GM12878 (cell line): Measurements from ENCODE around the gene SCUBE3. TPM values are rescaled to one million over a fixed set of nuclear protein-coding genes. Genes with fewer than 3 reads are reported as not detected.
A peak's percentile ranks its signal among the peaks of the same experiment; 100 is the strongest.

Experiments
- ATAC-seq: fragments of 200-7000 bp; cut with Tn5 transposase; 3 replicates; pipeline ENCODE4 v1.9.1; 2020; ENCODE audit warnings: mild to moderate bottlenecking, moderate library complexity
- BruUV-seq: library from RNA; stranded (reverse); fragments of 400-500 nt; replicated peaks from 2 replicates; lab custom pipeline; 2021; lab: Mats Ljungman, UMichigan
- CTCF ChIA-PET: fragments of 300-600 bp; sonication (Branson Sonifier 250); formaldehyde crosslinking; extraction: SDS; loops from one replicate; lab custom pipeline; 2021; ENCODE audit warnings: inconsistent platforms; lab: Yijun Ruan, JAX
- POLR2A ChIA-PET: fragments of 350-600 bp; formaldehyde crosslinking; extraction: SDS; loops from one replicate; lab custom pipeline; 2021; ENCODE audit warnings: inconsistent platforms; lab: Charles Lee
- RAD21 ChIA-PET: fragments of 300-600 bp; sonication (Branson Sonifier 250); formaldehyde crosslinking; loops from one replicate; lab custom pipeline; 2023; ENCODE audit warnings: antibody characterized with exemption; ENCODE audit not compliant: unreplicated experiment; lab: Charles Lee
- SMC1A ChIA-PET: fragments of 300-600 bp; sonication (Branson Sonifier 250); formaldehyde crosslinking; loops from one replicate; lab custom pipeline; 2023; ENCODE audit not compliant: unreplicated experiment, uncharacterized antibody; lab: Charles Lee
- DNase-seq: peaks from one replicate; pipeline ENCODE4 v3.0.0-alpha.2; 2011; ENCODE audit warnings: low read depth, low spot score
- FAIRE-seq: peaks from 3 replicates; lab custom pipeline; 2011; peaks lifted over from hg19 to GRCh38; lab: Jason Lieb, UNC
- H2AFZ ChIP-seq: 2 replicates; pipeline ENCODE4 v1.6.0; 2011; ENCODE audit warnings: low read depth, low read length, control low read depth; ENCODE audit not compliant: control insufficient read depth
- H3K27ac ChIP-seq: 2 replicates; pipeline ENCODE4 v1.5.1; 2011; ENCODE audit warnings: control low read depth; ENCODE audit not compliant: control insufficient read depth, insufficient read depth
- H3K27me3 ChIP-seq, 2 experiments: replicated peaks in 1 of 2; 2 replicates each; pipeline versions ENCODE4 v1.6.0 to v1.6.1; 2011; ENCODE audit warnings: low read length in 1 of 2; ENCODE audit not compliant: control insufficient read depth in 2 of 2, insufficient read depth in 2 of 2
- H3K36me3 ChIP-seq, 2 experiments: 2 replicates each; pipeline ENCODE4 v1.5.1; 2011; ENCODE audit warnings: low read length in 1 of 2; ENCODE audit not compliant: control insufficient read depth in 2 of 2, insufficient read depth in 2 of 2
- H3K4me1 ChIP-seq: 2 replicates; pipeline ENCODE4 v1.6.1; 2011; ENCODE audit warnings: mild to moderate bottlenecking, low read length, moderate library complexity, mixed read lengths; ENCODE audit not compliant: control insufficient read depth, insufficient read depth
- H3K4me2 ChIP-seq: 2 replicates; pipeline ENCODE4 v1.6.0; 2011; ENCODE audit warnings: control low read depth; ENCODE audit not compliant: control insufficient read depth, insufficient read depth
- H3K4me3 ChIP-seq: fragments of 200-600 bp; sonication (generic); 2 replicates; pipeline ENCODE4 v1.5.1; 2016
- H3K79me2 ChIP-seq: 2 replicates; pipeline ENCODE4 v1.6.0; 2011; ENCODE audit warnings: low read length; ENCODE audit not compliant: control insufficient read depth, insufficient read depth
- H3K9ac ChIP-seq: 2 replicates; pipeline ENCODE4 v1.8.0; 2011; ENCODE audit warnings: low read length, control low read depth, mixed read lengths; ENCODE audit not compliant: control insufficient read depth, insufficient read depth
- H3K9me3 ChIP-seq: replicated peaks from 3 replicates; pipeline ENCODE4 v1.5.1; 2011; ENCODE audit warnings: mild to moderate bottlenecking, low read length; ENCODE audit not compliant: control insufficient read depth, insufficient read depth
- H4K20me1 ChIP-seq: 2 replicates; pipeline ENCODE4 v1.6.0; 2011; ENCODE audit not compliant: control insufficient read depth, insufficient read depth
- BRCA1 ChIP-seq: IDR thresholded peaks from 2 replicates; pipeline ENCODE4 v1.6.1; 2011; ENCODE audit warnings: low read depth, low read length, improper control_type of control experiment
- CHD4 ChIP-seq: fragments of 200-600 bp; sonication (generic); IDR thresholded peaks from 2 replicates; pipeline ENCODE4 v1.6.1; 2016; ENCODE audit warnings: mild to moderate bottlenecking
- EGR1 ChIP-seq, 2 experiments: IDR thresholded peaks; 1 replicate in 1 of 2; 2 replicates in 1 of 2; pipeline ENCODE4 v1.6.1; 2011 to 2012; ENCODE audit warnings: low read depth in 2 of 2, low read length in 2 of 2, borderline replicate concordance in 1 of 2, mild to moderate bottlenecking in 1 of 2, moderate library complexity in 1 of 2
- ETV6 ChIP-seq, 2 experiments: fragments of 450-650 bp in 1 of 2; IDR thresholded peaks in 1 of 2; conservative IDR thresholded peaks in 1 of 2; 2 replicates each; pipeline ENCODE4 v1.6.1; 2014; ENCODE audit warnings: antibody characterized with exemption in 1 of 2, borderline replicate concordance in 1 of 2, low read depth in 1 of 2, mild to moderate bottlenecking in 1 of 2, moderate library complexity in 1 of 2
- IKZF2 ChIP-seq, 2 experiments: fragments of 450-650 bp; IDR thresholded peaks; 2 replicates each; pipeline ENCODE4 v1.6.1; 2017; ENCODE audit warnings: mild to moderate bottlenecking in 2 of 2, moderate library complexity in 2 of 2
- LARP7 ChIP-seq: fragments of 450-650 bp; IDR thresholded peaks from 2 replicates; pipeline ENCODE4 v1.6.1; 2017; ENCODE audit warnings: mild to moderate bottlenecking
- NR2C1 ChIP-seq: fragments of 450-650 bp; IDR thresholded peaks from 2 replicates; pipeline ENCODE4 v1.6.1; 2017; ENCODE audit warnings: antibody characterized with exemption, mild to moderate bottlenecking, moderate library complexity
- RB1 ChIP-seq: fragments of 450-650 bp; formaldehyde crosslinking; IDR thresholded peaks from 2 replicates; pipeline ENCODE4 v1.6.1; 2017; ENCODE audit warnings: mild to moderate bottlenecking, borderline replicate concordance
- RBBP5 ChIP-seq: fragments of 200-600 bp; sonication (generic); conservative IDR thresholded peaks from 2 replicates; pipeline ENCODE4 v1.6.1; 2016
- RUNX3 ChIP-seq: IDR thresholded peaks from 2 replicates; pipeline ENCODE4 v1.6.1; 2012; ENCODE audit warnings: low read length, inconsistent platforms
- SP1 ChIP-seq: IDR thresholded peaks from one replicate; pipeline ENCODE4 v1.6.1; 2011; ENCODE audit warnings: low read depth, low read length
- STAT3 ChIP-seq: IDR thresholded peaks from 2 replicates; pipeline ENCODE4 v1.6.1; 2011; ENCODE audit warnings: low read depth, low read length, improper control_type of control experiment
- ZBED1 ChIP-seq: IDR thresholded peaks from 2 replicates; pipeline ENCODE4 v1.6.1; 2016; ENCODE audit warnings: borderline replicate concordance
- ZNF217 ChIP-seq: fragments of 450-650 bp; IDR thresholded peaks from 2 replicates; pipeline ENCODE4 v1.6.1; 2017; ENCODE audit warnings: antibody characterized with exemption, mild to moderate bottlenecking
- WGBS: methylation state at CpG from one replicate; pipeline ENCODE4 v1.1.6; 2016; ENCODE audit warnings: low lambda C conversion rate; ENCODE audit not compliant: insufficient replicate concordance, insufficient coverage; ENCODE audit errors: missing lambda C conversion rate; 5-methylcytosine and 5-hydroxymethylcytosine counted together
- in situ Hi-C: fragments of 300-500 bp; cut with MboI; formaldehyde crosslinking; loops from 9 replicates; pipeline ENCODE4 v1.14.3; 2018; ENCODE audit warnings: mixed read lengths
- intact Hi-C: fragments of 100-400 bp; cut with micrococcal nuclease; formaldehyde crosslinking; loops from one replicate; pipeline ENCODE4 v1.14.2; 2022; ENCODE audit not compliant: unreplicated experiment
- polyA plus RNA-seq, 11 experiments: library from polyadenylated mRNA; depleted of rRNA in 4 of 11; unstranded in 6 of 11; stranded (reverse) in 5 of 11; fragments of >200 nt; fragmentation: Nextera tagmentation in 4 of 11; fragmentation: Illumina TruSeq in 1 of 11; extraction: Ambion mirVana in 4 of 11; extraction: Trizol in 1 of 11; gene quantifications; 1 replicate in 1 of 11; 2 replicates in 10 of 11; pipeline versions ENCODE4 v1.2.1 to v1.2.3, GENCODE V29; 2011 to 2016; ENCODE audit warnings: inconsistent platforms in 2 of 11, missing spikeins in 2 of 11, low read depth in 1 of 11
- total RNA-seq, 4 experiments: library from RNA; depleted of rRNA in 3 of 4; stranded (reverse); fragments of >200 nt in 3 of 4; fragmentation: Illumina TruSeq in 1 of 4; extraction: Trizol in 1 of 4; gene quantifications; 2 replicates each; pipeline versions ENCODE4 v1.2.1 to v1.2.3, GENCODE V29; 2013 to 2021
- TF ChIP-seq, protein P1 (sequence below): fragments of 450-650 bp; IDR thresholded peaks from 2 replicates; pipeline ENCODE4 v1.6.1; 2017; ENCODE audit warnings: borderline replicate concordance
- TF ChIP-seq, protein P2 (sequence below): fragments of 450-650 bp; formaldehyde crosslinking; IDR thresholded peaks from 2 replicates; pipeline ENCODE4 v1.4.0; 2022; ENCODE audit warnings: mild to moderate bottlenecking, moderate library complexity

SCUBE3 gene
- total and polyA plus RNA-seq, 10 of the 15 experiments (the other 5 are each of a cell fraction or from before 2014, with no cell fraction given) = under 0.01 to 0.20 (median 0.07) TPM; not detected in 4

DNA sequence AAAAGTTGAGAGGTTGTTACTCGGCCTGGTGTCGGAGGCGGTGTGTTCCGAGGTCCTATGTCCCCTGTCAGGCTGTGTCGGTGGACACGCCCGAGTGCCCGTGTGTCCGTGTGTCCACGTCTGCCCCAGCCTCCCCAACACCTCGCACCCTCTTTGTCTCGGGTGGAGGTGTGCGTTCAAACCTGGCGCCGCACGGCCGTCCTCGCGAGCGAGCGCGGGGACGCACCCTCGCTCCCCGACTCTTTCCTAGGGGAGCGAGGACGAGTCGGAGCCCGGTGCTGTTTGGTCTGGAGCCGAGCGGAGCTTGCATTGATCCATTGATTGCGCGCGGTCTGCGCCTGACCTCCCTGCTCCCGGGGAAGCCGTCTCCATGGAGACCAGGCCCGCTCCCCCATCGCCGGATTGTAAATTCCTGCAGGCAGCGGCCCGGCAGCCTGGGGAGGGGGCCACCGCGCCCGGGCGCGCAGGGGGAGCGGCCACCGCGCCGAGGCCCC lies 411 bp upstream of the SCUBE3 start:
- H2AFZ ChIP-seq = no peak overlapping the region
- intact Hi-C loops = no loop called here
- in situ Hi-C loops = no loop called here
- H4K20me1 ChIP-seq = no peaks in the 10 kb centered on the region
- H3K9ac ChIP-seq = no peak overlapping the region
- no peaks in the 10 kb centered on the region for H3K36me3 ChIP-seq
- FAIRE-seq (no peak), DNase-seq (no peak), ATAC-seq (no peak)
- POLR2A ChIA-PET = interaction anchor here (0.6 kb wide), 1 partner anchor 231 kb away, joined by 4 read pairs; no protein-coding TSS in a partner anchor
- peak overlapping the region; percentile 61; the same call in 1 of the 2 replicates for H3K4me2 ChIP-seq
- WGBS = 71% methylated on average over 51 of the region's 51 CpGs
- H3K9me3 ChIP-seq = no peaks in the 10 kb centered on the region
- no peak overlapping the region for H3K27ac ChIP-seq
- CTCF ChIA-PET = no interaction called here
- H3K4me1 ChIP-seq = no peaks in the 10 kb centered on the region
- RAD21 ChIA-PET = no interaction called here
- peaks cover 9 to 14% of the 10 kb centered on the region in 2 experiments for H3K27me3 ChIP-seq
- SMC1A ChIA-PET = no interaction called here
- TF ChIP-seq STAT3 (no peak), ETV6 (conservative IDR thresholded peaks at IDR 0.05 in 1 of 2, IDR thresholded peaks at IDR 0.05 in 1 of 2; ENCODE audit: borderline replicate concordance in 1 of 2, low read depth in 1 of 2) (no peak), ZNF217 (no peak), BRCA1 (no peak), RBBP5 (no peak), SP1 (no peak), ZBED1 (no peak), LARP7 (no peak), IKZF2 (IDR thresholded peaks at IDR 0.05) (no peak), EGR1 (IDR thresholded peaks at IDR 0.05; ENCODE audit: borderline replicate concordance in 1 of 2, low read depth in 2 of 2, low read length in 2 of 2) (no peak), RUNX3 (no peak), RB1 (no peak), NR2C1 (no peak), CHD4 (no peak)
- TF ChIP-seq, protein P1, sequence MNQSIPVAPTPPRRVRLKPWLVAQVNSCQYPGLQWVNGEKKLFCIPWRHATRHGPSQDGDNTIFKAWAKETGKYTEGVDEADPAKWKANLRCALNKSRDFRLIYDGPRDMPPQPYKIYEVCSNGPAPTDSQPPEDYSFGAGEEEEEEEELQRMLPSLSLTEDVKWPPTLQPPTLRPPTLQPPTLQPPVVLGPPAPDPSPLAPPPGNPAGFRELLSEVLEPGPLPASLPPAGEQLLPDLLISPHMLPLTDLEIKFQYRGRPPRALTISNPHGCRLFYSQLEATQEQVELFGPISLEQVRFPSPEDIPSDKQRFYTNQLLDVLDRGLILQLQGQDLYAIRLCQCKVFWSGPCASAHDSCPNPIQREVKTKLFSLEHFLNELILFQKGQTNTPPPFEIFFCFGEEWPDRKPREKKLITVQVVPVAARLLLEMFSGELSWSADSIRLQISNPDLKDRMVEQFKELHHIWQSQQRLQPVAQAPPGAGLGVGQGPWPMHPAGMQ = no peak
- TF ChIP-seq, protein P2, sequence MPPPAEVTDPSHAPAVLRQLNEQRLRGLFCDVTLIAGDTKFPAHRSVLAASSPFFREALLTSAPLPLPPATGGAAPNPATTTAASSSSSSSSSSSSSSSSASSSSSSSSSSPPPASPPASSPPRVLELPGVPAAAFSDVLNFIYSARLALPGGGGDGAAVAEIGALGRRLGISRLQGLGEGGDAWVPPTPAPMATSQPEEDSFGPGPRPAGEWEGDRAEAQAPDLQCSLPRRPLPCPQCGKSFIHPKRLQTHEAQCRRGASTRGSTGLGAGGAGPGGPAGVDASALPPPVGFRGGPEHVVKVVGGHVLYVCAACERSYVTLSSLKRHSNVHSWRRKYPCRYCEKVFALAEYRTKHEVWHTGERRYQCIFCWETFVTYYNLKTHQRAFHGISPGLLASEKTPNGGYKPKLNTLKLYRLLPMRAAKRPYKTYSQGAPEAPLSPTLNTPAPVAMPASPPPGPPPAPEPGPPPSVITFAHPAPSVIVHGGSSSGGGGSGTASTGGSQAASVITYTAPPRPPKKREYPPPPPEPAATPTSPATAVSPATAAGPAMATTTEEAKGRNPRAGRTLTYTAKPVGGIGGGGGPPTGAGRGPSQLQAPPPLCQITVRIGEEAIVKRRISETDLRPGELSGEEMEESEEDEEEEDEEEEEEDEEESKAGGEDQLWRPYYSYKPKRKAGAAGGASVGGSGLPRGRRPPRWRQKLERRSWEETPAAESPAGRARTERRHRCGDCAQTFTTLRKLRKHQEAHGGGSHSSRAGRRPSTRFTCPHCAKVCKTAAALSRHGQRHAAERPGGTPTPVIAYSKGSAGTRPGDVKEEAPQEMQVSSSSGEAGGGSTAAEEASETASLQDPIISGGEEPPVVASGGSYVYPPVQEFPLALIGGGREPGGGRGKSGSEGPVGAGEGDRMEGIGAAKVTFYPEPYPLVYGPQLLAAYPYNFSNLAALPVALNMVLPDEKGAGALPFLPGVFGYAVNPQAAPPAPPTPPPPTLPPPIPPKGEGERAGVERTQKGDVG (CRISPR knock-in tag) = no peak
- TF ChIP-seq, all 136 proteins: peak for 0
- Histone ChIP-seq H3K79me2 (no peaks in the 10 kb centered on the region), H3K4me3 (0 out of 2 replicates have a peak overlapping the region, but pooled peaks have one; percentile 47)
- BruUV-seq = no TSS peak
